Hippocampal formation (tissue), 2 donors: ENCODE results near the gene SRD5A1.
A peak's percentile ranks its signal among the peaks of the same experiment; 100 is the strongest.

ENCODE experiments used
- DNase-seq, 2 donors: peaks; one replicate each; lab custom pipeline; 2025; lab: John Stamatoyannopoulos, UW

SRD5A1 gene

DNA sequence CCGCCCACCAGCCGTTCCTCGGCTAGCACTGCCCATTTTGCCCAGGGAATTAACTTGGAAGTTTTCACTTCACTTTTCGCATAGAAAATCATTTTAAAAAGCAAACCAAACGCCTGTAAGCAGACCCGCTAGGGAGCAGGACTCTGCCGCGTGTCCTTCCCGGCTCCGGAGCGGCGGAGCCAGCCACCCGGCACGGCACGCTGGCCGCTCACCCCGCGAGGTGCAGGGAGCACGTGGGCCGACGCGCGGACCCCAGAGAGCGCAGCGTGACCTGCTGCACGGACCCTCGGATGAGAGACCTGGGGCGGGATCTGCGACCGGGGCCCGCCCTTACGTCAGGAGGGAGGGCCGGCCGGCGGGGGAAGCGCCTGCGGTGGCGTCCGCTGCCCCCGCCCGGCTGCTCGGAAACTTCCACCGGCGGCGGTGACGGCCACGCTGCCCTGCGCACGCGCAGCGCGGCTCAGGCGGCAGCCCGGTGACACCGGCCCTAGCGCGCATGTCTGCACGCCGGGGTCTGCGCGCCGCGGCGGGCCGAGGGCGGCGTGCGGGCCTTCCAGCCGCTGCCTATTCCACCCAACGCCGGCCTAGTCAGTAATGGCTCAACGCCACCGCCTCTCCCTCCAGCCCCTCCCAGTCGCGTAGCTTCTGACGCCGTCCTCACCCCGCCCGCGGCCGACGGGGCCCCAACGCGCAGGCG is 79.5 kb downstream of the SRD5A1 start:
- peak; percentile 95 to 97 for DNase-seq

DNA sequence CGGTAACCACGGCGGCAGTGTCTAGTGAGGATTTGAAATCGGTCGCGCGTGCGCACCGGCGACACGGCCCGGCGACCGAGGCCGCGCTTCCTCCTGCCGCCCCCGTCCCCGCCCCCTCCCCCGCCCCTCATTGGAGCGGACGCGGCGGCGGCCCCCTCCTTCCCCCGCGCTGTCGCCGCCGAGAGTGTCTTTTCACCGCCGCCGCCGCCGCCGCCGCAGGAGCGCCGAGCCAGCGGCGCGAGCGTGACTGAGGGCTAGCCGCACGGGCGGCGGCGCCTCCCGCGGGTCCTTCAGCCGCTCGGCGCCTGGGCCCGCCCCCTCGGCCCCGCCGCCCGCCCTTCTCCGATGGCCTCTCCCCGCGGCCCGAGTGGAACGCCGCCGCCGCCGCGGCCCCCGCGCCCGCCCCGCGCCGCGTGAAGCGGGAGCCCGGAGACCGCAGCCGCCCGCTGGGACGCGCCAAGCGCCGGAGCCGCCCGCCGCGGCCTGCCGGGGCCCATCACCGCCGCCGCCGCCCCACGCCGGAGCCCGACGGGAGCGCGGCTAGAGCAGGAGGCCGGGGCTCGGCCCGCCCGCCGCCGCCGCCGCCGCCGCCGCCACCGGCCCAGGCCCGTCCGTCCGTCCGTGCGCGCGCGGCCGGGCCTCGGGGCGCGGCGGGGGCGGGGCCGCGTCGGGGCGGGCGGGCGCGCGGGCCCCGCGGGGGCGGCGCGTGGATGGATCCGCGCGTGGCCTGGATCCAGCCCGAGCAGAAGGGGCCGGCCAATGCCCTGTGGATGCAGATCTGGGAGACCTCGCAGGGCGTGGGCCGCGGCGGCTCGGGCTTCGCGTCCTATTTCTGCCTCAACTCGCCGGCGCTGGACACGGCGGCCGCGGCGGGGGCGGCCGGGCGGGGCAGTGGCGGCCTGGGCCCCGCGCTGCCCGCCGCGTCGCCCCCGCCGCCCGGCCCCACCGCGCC is 80.3 kb downstream of the SRD5A1 start, which contains the start of gene TENT4A:
TSS of gene TENT4A (plus strand) at position 159 of the 952 bp plus-strand sequence. CDS start at position 711, 552 bp downstream.
- DNase-seq, result no peak

DNA sequence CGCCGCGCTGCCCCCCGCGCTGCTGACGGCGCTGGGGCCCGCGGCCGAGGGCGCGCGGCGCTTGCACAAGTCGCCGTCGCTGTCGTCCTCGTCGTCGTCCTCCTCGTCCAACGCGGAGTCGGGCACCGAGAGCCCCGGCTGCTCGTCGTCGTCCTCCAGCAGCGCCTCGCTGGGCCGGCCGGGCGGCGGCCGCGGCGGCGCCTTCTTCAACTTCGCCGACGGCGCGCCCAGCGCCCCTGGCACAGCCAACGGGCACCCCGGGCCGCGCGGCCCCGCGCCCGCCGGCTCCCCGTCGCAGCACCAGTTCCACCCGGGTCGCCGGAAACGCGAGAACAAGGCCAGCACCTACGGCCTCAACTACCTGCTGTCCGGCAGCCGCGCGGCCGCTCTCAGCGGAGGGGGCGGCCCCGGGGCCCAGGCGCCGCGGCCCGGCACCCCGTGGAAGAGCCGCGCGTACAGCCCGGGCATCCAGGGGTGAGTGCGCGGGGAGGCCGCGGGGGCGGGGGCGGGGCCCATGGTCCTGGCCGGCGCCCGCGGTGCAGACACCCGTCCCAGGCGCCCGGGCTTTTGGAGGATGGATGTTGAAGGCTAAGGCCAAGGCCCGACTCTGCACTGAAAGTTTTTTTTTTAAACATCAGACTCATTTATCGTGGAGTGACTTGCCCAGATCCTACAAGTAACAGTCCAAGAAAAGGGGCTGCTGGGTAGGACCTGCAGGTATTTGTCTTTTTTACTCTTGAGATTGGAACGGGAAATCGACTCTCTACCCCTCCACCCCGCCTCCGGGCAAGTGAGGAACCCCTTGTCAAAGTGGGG is 81.2 kb downstream of the SRD5A1 start:
- DNase-seq, result no peak

DNA sequence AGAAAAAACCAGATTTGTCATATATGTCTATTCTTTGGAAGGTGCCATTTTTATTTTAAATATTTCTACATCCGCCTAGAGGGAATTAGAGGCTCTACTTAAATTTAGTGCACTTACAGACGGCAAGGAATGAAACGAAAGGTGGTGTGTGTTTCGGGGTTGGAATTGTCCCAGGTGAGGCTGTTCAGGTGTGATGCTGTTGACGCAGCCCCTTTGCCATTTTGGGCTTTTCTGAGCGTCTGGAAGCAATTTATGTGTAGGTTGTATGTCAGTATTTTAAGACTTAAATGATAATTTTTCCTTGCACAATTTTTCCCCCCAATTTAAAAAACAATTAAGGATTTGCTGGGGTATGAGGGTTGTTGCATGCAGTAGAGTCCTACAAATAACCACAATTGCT is 82.0 kb downstream of the SRD5A1 start:
- DNase-seq, result no peak

DNA sequence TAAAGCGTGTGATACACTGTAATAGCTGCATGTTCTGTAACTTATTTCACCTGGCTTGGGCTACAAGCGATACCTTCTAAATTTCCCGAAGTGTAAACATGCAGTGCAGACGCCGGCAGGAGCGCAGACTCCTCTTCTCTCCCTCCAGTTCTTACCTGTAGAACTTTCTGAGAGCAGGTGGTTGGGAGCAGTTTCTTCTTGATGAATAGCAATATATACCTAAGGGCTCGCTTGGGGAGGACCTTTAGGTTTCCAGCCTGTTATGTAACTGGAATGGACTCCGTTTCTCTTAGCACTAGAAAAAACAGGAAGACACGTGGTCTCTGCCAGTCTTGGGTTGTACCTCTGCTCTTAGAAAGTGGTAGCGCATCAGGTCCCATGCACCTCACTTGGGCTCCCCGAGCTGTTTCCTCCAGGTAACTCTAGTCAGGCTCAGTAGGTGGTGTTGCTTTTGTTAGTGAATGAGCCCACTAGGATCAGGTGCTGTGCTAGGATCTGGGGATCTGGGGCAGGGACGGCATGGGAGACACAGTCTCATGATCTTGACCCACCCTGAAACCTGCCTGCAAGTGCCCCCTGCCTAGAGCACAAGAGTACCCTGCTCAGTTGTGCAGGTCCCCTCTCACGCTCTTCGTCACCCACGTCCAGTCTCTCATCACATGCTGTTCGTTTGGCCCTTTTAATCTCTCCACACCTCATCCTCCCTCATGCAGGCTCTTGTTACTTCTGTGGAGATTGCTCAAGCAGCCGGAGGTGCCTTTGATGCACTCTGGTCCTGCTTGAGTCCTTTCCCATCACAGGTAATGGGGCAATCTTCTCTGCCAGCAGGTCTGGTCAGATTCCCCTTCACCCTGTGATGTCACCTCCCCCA is 82.8 kb downstream of the SRD5A1 start:
- DNase-seq, result no peak

DNA sequence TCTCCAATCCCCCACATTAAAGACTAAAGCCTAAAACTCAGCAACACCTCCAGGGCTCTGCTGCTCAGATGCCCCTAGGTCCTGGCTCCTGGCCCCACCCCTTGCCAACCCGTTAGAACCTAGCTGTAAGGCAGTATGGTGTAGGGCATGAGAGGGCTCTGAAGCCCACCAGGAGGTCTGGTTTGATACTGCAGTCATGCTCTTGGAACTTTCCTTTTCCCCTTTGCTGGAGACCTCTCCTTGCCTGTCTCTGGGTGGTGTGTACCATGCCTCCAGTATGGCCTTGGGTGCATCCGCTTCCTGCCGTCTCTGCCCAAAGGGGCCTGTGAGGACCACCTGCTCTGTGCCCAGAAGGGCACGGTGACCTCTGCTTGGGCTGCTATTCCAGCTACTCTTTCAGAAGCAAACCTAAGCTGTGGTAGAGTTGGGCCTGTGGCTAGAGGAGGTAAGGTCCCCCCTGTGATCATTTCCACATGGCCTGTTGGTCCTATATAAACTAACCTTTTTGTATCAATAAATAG is 83.4 kb downstream of the SRD5A1 start:
- no peak for DNase-seq

DNA sequence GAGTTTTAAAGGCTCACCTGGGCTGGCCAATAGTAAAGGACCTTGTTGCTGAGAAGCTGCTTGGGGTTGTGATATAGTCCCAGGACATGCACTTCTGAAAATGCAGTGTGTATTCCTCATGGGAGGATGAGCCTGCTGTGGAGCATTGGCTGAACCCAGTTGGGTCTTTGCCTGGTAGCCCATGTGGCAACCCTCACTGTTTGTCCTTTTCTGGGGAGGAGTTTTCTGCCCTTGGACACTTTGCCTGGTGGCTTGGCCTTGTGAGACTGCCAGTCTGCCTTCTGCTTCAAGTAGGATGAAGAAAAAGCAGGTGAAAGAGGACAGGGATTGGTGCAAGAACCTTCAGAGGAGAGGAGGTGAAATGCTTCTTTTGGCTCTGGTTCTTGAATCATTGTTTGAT is 84.0 kb downstream of the SRD5A1 start:
- no peak for DNase-seq

DNA sequence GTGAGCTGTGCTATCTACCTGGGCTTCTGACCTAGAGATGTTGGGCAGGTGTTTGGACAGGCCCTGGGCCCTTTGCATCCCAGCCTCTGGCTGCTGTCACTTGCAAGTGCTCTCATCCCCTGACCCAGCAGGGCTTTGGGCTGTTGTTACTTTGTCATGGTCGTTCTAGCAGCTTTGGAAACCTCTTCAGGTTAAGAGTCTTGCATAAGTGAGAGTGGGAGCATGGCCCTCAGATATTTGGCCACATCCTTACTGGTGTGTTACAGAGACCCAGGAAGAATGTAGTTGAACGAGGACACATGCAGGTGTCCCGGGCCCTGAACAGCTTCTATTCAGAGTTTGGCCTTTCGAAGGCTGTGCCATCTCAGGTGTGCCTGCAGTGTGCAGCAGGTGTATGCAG is 84.4 kb downstream of the SRD5A1 start:
- no peak for DNase-seq

DNA sequence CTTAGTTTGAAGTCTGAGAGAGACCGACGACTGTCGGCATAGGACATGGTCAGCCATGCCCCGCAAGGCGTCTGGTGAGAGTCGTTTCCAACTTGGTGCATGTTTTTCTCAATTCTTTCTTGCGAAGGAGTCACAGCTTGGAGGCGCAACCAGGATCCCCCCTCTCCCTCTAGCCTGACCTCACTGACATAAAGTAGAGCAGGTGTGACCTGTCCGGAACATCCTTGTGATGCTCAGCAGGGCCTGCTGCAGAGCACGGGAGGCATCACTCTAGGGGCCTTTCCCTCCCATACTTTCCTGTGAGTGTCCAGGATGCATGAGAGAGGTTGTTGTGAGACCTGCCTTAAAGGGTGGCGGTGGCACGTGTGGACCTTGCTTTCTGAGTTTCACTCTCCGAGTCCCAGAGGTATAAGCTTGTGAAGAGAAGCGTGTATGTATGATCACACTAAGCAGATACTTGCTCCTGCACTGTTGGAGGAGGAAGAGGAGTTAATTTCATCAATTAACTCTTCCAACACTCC is 85.0 kb downstream of the SRD5A1 start:
- DNase-seq, result no peak

DNA sequence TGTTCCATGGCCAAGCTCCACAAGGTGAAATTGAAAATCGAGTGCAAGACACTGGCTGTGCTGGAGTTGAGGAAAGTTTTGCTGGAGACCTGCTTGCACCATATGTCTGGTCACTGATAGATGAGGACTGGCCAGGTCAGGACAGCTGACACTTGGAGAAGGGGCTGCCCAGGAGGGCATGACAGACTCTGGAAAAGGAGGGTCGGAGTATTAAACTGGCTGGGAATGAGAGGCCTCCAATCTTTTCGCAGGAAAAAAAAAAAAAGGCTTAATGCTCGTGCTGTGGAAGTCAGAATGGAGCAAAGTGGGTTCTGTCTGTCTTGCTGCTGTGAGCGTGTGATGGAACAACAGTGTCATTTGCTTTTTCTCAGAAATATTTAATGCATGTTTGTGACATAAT is 85.5 kb downstream of the SRD5A1 start:
- no peak for DNase-seq

DNA sequence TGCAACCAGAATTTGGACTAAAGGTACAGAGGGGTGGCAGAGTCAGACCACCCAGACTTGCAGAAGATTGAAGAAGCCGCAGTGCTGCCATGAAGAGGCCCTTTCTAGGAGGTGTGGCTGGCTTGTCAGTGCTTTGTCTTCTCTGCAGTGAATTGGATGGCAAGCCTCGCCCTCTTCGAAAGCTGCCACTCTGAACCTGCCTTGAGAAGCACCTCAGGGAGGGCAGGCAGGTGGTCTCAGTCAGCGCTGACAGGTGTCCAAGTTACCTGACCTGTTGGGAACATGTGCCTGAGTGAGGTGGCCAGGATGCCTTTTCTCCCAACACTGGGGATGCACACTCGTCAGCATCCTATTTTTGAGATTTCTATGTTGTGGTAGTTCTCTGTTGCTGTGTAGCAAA is 86.2 kb downstream of the SRD5A1 start:
- DNase-seq, result no peak

DNA sequence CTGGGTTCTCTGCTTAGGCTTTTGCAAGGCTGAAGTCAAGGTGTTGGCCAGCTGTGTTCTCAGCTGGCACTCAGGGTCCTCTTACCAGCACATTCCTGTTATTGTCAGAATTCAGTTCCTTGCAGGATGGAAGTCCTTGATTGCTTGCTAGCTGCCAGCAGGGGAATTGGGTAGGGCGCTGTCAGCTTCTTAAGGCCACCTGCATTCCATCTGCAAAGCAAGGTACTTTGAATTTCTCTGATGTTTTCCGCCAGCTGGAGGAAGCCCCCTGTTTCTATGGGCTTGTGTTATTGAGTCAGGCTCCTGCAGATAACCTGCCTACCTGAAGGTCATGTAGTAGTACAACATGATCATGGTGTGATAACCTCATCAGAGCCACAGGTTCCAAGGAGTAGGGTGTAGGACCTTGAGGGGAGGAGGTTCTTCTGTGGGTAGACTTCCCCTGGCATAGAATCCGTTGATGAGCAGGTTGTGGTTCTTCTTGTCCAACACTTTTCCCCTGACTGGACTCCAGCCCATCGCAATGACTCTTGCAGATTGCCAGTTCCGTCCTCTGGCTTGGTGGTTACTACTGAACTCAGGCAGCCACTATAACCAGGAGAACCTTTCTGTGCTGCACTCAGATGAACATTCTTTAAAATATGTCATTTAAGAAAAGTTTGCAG is 86.8 kb downstream of the SRD5A1 start:
- DNase-seq, result no peak

DNA sequence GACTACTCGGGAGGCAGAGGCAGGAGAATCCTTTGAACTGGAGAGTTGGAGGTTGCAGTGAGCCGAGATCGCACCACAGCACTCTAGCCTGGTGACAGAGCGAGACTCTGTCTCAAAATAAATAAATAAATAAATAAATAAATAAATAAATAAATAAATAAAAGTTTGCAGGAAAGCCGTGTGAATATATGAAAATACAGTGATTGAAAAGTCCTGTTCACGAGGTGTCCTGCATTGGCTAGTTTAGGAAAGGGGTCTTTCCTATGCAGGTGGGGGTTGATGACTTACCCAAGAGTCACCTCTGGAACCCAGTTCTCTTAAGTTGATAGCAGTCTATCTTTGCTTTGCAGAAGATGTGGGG is 87.3 kb downstream of the SRD5A1 start:
- DNase-seq, result no peak

DNA sequence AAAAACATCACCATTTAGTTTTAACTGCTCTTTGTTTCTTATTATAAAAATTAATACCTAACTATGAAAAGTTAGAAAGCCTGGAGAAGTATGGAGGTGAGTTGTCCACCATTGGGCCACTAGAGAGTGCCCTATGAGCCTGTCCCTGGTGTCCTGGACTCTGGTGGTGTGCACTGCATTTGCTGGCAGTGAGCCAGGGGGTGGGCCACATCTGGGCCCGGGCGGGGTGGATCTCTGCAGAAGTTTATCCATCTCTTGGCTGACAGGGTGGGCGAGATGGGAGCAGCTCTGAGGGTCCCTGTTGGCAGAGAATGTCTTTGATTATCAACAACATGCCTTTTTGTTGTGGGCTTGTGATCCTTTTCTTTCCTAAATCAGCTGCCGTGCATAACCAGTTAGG is 88.2 kb downstream of the SRD5A1 start:
- no peak for DNase-seq

DNA sequence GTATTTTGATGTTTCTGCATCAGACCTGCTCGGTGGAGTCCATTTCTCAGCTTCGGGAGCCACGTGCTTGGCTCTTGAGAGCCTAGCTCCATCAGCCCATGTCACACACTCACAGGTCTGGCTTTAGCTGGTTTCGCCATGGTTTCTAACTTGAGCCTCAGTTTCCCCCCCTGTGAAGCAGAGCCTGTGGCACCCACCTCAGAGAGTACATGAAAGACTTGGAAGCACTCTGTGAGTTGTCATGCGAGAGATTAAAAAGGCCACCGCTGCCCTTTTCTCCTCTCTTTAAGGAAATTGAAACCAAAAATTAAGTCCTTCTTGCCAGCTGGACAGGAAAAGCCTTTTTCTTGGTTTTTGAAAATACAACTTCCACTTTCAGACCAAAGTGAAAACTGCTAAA is 88.8 kb downstream of the SRD5A1 start:
- no peak for DNase-seq

DNA sequence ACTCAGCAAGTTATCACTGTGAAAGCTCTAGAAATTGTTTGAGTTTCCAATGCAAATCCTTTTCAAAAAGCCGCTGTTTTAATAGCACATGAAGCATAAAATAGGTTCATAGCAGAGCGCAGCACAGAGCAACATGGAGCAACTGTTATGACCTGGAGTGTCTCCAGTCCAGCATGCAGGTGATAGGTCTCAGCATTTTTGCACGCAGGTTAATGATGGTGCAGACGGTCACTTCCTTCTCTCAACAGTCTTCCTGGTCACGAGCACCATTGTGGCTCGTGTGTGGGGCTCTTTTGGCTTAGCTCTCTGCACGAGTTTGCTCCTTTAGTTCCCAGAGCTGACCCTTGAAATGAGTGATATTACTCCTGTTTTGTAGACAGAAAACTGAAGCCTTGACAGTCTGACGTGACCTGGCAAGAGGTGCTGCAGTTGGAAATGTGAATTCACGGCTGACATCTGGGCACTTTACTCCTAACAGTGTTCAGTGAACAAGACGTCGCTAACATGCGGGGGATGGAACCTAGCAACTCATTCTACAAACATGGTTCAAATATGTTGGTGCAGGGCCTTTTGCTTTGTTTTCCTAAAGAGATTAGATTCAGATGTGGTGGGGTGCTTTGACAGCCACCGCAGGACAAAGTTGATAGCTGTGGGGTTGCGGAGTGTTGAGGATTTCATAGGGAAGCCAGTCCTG is 90.0 kb downstream of the SRD5A1 start:
- DNase-seq, result no peak

DNA sequence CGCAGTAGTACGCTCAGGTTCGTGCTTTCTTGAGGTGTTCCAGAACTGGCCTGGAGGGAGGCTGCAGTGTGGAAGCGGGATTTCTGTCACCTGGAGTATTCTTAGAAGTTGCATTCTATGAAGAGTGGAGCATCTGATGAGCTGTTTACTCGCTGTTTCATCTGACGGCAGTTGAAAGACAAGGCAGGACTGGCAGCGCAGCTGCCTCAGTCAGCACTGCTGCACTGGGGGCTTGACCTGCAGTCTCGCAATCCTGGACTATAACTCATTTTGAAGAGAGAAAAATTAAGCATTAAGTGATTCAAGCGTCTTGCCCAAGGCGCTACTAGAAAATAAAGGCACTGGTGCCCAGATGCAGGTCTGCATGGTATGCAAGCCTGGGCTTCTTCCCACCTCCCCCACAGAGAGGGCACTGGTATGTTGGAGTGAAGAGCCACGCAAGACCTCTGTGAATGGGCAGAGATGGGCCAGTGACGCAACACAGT is 90.6 kb downstream of the SRD5A1 start:
- no peak for DNase-seq
